ENCODE data around the gene RAB37. TPM values are rescaled to one million over a fixed set of nuclear protein-coding genes. Genes with fewer than 3 reads are reported as not detected.

RAB37 gene
- total and polyA plus RNA-seq, 11 donors: 0.76 to 3.6 (median 1.7) TPM

DNA sequence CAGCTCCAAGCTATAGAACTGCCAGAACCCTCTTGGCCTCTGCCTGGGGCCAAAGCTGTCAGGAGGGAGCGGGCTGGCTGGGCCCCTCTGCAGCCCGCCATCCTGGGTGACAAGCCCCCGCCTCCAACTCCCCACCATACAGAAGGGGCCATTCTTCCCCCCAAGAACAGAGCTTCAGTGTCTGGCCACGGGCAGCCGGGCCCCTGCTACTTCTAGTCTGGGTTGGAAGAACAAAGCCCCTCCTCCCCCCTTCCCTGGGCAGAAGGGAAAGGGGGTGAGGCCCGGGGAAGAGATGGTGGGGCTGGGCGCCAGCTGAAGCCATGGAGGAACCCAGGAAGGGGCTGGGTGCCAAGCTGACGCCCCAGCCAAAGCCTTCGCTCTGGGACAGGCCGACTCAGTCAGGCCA is 30.1 kb downstream of the RAB37 start:
- Histone ChIP-seq H3K27me3 (no peaks in the 10 kb centered on the region), H3K36me3 (peaks cover 0 to 68% (median 17%) of the 10 kb centered on the region in 9 donors), H3K9me3 (no peaks in the 10 kb centered on the region), H3K4me1 (peaks cover 0 to 56% (median 24%) of the 10 kb centered on the region in 12 donors), H3K4me3 (no peak overlapping the region), H3K27ac (peak overlapping the region in 10 of 12 donors; percentile 3 to 83 (median 71))
- no peak for ATAC-seq
- no peak for DNase-seq
- intact Hi-C loops (cut with DNase I): loop anchor here in 1 of 10 donors (2.0 kb wide), 1 partner anchor 14 kb away; no protein-coding TSS in a partner anchor
- WGBS, 4 donors: 56 to 82% (median 80%) methylated on average over 6 to 10 of the region's 10 CpGs
- TF ChIP-seq, protein P1, sequence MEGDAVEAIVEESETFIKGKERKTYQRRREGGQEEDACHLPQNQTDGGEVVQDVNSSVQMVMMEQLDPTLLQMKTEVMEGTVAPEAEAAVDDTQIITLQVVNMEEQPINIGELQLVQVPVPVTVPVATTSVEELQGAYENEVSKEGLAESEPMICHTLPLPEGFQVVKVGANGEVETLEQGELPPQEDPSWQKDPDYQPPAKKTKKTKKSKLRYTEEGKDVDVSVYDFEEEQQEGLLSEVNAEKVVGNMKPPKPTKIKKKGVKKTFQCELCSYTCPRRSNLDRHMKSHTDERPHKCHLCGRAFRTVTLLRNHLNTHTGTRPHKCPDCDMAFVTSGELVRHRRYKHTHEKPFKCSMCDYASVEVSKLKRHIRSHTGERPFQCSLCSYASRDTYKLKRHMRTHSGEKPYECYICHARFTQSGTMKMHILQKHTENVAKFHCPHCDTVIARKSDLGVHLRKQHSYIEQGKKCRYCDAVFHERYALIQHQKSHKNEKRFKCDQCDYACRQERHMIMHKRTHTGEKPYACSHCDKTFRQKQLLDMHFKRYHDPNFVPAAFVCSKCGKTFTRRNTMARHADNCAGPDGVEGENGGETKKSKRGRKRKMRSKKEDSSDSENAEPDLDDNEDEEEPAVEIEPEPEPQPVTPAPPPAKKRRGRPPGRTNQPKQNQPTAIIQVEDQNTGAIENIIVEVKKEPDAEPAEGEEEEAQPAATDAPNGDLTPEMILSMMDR (IDR thresholded peaks at IDR 0.05): no peak
- TF ChIP-seq POLR2A (IDR thresholded peaks at IDR 0.05): no peak

DNA sequence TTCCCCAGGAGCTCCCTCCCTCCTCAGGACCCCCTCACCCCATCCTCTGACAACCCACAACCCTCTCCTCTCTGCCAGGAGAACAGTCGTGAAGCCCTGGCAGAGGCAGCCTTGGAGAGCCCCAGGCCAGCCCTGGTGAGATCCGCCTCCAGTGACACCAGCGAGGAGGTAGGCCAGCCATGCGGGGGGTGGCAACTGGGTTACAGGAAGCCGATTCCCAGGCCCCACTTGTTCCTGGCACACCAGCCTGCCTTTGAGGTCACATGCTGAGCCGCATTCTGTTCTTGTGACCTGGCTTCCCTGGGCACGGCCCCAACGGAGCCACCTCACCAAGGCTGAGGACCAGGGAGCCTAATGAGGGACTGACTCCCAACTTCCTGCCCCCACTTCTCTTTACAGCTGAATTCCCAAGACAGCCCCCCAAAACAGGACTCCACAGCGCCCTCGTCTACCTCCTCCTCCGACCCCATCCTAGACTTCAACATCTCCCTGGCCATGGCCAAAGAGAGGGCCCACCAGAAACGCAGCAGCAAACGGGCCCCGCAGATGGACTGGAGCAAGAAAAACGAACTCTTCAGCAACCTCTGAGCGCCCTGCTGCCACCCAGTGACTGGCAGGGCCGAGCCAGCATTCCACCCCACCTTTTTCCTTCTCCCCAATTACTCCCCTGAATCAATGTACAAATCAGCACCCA is 31.2 kb downstream of the RAB37 start:
- intact Hi-C loops (cut with DNase I): loop anchor here in 1 of 10 donors (2.0 kb wide), 1 partner anchor 23 kb away; no protein-coding TSS in a partner anchor
- Histone ChIP-seq H3K27me3 (no peaks in the 10 kb centered on the region), H3K36me3 (peaks cover 0 to 79% (median 28%) of the 10 kb centered on the region in 9 donors), H3K4me3 (no peak overlapping the region), H3K4me1 (peaks cover 0 to 47% (median 22%) of the 10 kb centered on the region in 12 donors), H3K27ac (peak overlapping the region; percentile 16 to 83 (median 71)), H3K9me3 (no peaks in the 10 kb centered on the region)
- TF ChIP-seq, protein P1 (IDR thresholded peaks at IDR 0.05): no peak
- peak in 1 of 2 donors; percentile 22 for TF ChIP-seq POLR2A (IDR thresholded peaks at IDR 0.05)
- ATAC-seq (peak; percentile 75 to 88 (median 78)), DNase-seq (peak; percentile 76 to 93 (median 84))
- WGBS, 4 donors: 51 to 60% (median 57%) methylated on average over 15 to 17 of the region's 17 CpGs

DNA sequence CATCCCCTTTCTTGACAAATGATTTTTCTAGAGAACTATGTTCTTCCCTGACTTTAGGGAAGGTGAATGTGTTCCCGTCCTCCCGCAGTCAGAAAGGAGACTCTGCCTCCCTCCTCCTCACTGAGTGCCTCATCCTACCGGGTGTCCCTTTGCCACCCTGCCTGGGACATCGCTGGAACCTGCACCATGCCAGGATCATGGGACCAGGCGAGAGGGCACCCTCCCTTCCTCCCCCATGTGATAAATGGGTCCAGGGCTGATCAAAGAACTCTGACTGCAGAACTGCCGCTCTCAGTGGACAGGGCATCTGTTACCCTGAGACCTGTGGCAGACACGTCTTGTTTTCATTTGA is 31.7 kb downstream of the RAB37 start:
- 58 to 66% (median 65%) methylated on average over 7 of the region's 7 CpGs for WGBS, 4 donors
- Histone ChIP-seq H3K4me3 (no peak overlapping the region), H3K9me3 (no peaks in the 10 kb centered on the region), H3K36me3 (peaks cover 0 to 85% (median 31%) of the 10 kb centered on the region in 9 donors), H3K27ac (peak overlapping the region in 11 of 12 donors; percentile 52 to 83 (median 73)), H3K27me3 (no peaks in the 10 kb centered on the region), H3K4me1 (peaks cover 0 to 42% (median 22%) of the 10 kb centered on the region in 12 donors)
- intact Hi-C loops (cut with DNase I): loop anchor here in 2 of 10 donors (1.0 to 2.0 kb wide), 2 partner anchors 20 to 24 kb away; partner anchors contain the start of gene NHERF1 (in 1 of the 2)
- DNase-seq (no peak), ATAC-seq (peak in 2 of 4 donors; percentile 17 to 29)
- no peak for TF ChIP-seq POLR2A (IDR thresholded peaks at IDR 0.05)
- TF ChIP-seq, protein P1 (IDR thresholded peaks at IDR 0.05): no peak

DNA sequence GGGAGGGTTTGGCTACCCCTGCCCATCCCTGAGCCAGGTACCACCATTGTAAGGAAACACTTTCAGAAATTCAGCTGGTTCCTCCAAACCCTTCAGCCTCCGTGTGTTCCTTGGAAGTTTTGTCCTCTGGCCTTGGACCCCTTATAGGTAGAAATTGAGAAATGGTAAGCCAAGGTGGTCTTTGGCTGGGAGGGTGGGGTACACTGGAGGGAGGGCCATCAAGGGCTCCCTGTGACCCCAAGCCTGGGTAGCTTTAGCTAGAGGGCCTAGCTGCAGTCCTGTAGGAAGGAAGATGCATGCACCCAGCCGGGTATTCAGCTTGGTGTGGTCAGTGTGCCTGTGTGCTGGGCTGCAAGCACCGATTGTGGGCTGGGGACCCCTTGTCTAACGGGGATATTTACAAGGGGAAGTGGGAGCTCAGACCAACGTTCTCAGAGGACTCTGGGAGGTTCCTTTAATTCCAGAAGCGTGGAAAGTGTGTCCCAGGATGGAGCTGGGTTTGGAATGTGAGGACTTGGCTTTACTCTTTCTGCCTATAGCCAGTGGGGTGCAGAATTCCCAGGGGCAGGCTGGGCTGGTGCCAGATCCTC is 32.3 kb downstream of the RAB37 start:
- H3K27ac ChIP-seq: peak overlapping the region in 8 of 12 donors; percentile 52 to 83 (median 74)
- ATAC-seq (no peak), DNase-seq (no peak)
- H3K27me3 ChIP-seq: no peaks in the 10 kb centered on the region
- 58 to 63% (median 62%) methylated on average over 5 to 6 of the region's 6 CpGs for WGBS, 4 donors
- intact Hi-C loops (cut with DNase I): loop anchor here in 2 of 10 donors (1.0 to 2.0 kb wide), 2 partner anchors 21 to 25 kb away; partner anchors contain the start of gene NHERF1 (in 1 of the 2)
- peaks cover 0 to 48% (median 22%) of the 10 kb centered on the region in 12 donors for H3K4me1 ChIP-seq
- H3K36me3 ChIP-seq: peaks cover 0 to 85% (median 31%) of the 10 kb centered on the region in 9 donors
- H3K9me3 ChIP-seq: no peaks in the 10 kb centered on the region
- no peak for TF ChIP-seq POLR2A (IDR thresholded peaks at IDR 0.05)
- TF ChIP-seq, protein P1 (IDR thresholded peaks at IDR 0.05): no peak
- H3K4me3 ChIP-seq: no peak overlapping the region
